ENCODE measurements around the gene TEX2. TPM values are rescaled to one million over a fixed set of nuclear protein-coding genes. Genes with fewer than 3 reads are reported as not detected.

Gene TEX2
- total RNA-seq, 4 donors from 2014 or later: 12.3 to 137 (median 30.3) TPM

- Histone ChIP-seq H3K9me3 (no peaks in the 10 kb centered on the region), H3K36me3 (no peaks in the 10 kb centered on the region), H3K27me3 (no peaks in the 10 kb centered on the region), H3K4me3 (no peak overlapping the region), H3K27ac (no peak overlapping the region), H3K4me1 (peaks cover 0 to 22% (median 11%) of the 10 kb centered on the region in 4 donors)
- intact Hi-C loops (cut with DNase I; ENCODE audit: low total_unique reads): no loop called here
- no peak for TF ChIP-seq POLR2AphosphoS5 (IDR thresholded peaks at IDR 0.05)
- no peak for TF ChIP-seq POLR2A (IDR thresholded peaks at IDR 0.05)
- no peak for TF ChIP-seq CTCF (IDR thresholded peaks at IDR 0.05)
- no peak for TF ChIP-seq EP300 (IDR thresholded peaks at IDR 0.05; ENCODE audit: low read depth)
- no peak for DNase-seq
- in situ Hi-C loops (cut with MboI; ENCODE audit: low pct_ligation_motif_present in 1 of 4, low pct_unique_long_range_greater_than_20kb in 1 of 4, low sequenced_read_pairs in 3 of 4): no loop called here
- WGBS, 2 donors (ENCODE audit: low coverage in 1 of 2): 65 to 72% methylated on average over 2 of the region's 2 CpGs
Observed at GRCh38 chr17:64205804-64206203, 57.3 kb downstream of the TEX2 start.

GRCh38 chr17:64203630-64204029, 59.4 kb downstream of the TEX2 start:
- no peak overlapping the region for H3K4me3 ChIP-seq
- peaks cover 0 to 23% (median 18%) of the 10 kb centered on the region in 4 donors for H3K4me1 ChIP-seq
- TF ChIP-seq POLR2AphosphoS5 (IDR thresholded peaks at IDR 0.05) (no peak), EP300 (IDR thresholded peaks at IDR 0.05; ENCODE audit: low read depth) (no peak), CTCF (IDR thresholded peaks at IDR 0.05) (no peak), POLR2A (IDR thresholded peaks at IDR 0.05) (no peak)
- in situ Hi-C loops (cut with MboI; ENCODE audit: low pct_ligation_motif_present in 1 of 4, low pct_unique_long_range_greater_than_20kb in 1 of 4, low sequenced_read_pairs in 3 of 4): no loop called here
- H3K9me3 ChIP-seq: no peaks in the 10 kb centered on the region
- H3K27ac ChIP-seq: no peak overlapping the region
- WGBS, 2 donors (ENCODE audit: low coverage in 1 of 2): 73 to 80% methylated on average over 4 of the region's 4 CpGs
- DNase-seq: no peak
- intact Hi-C loops (cut with DNase I; ENCODE audit: low total_unique reads): no loop called here
- H3K36me3 ChIP-seq: no peaks in the 10 kb centered on the region
- H3K27me3 ChIP-seq: no peaks in the 10 kb centered on the region

GRCh38 chr17:64202683-64203344, 60.2 kb downstream of the TEX2 start:
- WGBS, 2 donors (ENCODE audit: low coverage in 1 of 2): 44 to 54% methylated on average over 1 to 5 of the region's 5 CpGs
- intact Hi-C loops (cut with DNase I; ENCODE audit: low total_unique reads) (no loop called here), in situ Hi-C loops (cut with MboI; ENCODE audit: low pct_ligation_motif_present in 1 of 4, low pct_unique_long_range_greater_than_20kb in 1 of 4, low sequenced_read_pairs in 3 of 4) (no loop called here)
- H3K9me3 ChIP-seq: no peaks in the 10 kb centered on the region
- H3K27ac ChIP-seq: no peak overlapping the region
- DNase-seq: no peak
- H3K36me3 ChIP-seq: no peaks in the 10 kb centered on the region
- H3K4me1 ChIP-seq: peaks cover 0 to 23% (median 18%) of the 10 kb centered on the region in 4 donors
- no peaks in the 10 kb centered on the region for H3K27me3 ChIP-seq
- no peak overlapping the region for H3K4me3 ChIP-seq
- TF ChIP-seq POLR2AphosphoS5 (IDR thresholded peaks at IDR 0.05) (no peak), POLR2A (IDR thresholded peaks at IDR 0.05) (no peak), EP300 (IDR thresholded peaks at IDR 0.05; ENCODE audit: low read depth) (no peak), CTCF (IDR thresholded peaks at IDR 0.05) (no peak)

GRCh38 chr17:64200080-64201032, 62.7 kb downstream of the TEX2 start:
- H3K9me3 ChIP-seq: no peaks in the 10 kb centered on the region
- 31 to 57% methylated on average over 1 to 3 of the region's 3 CpGs for WGBS, 2 donors (ENCODE audit: low coverage in 1 of 2)
- peak overlapping the region in 2 of 4 donors; percentile 30 to 36 for H3K27ac ChIP-seq
- H3K4me1 ChIP-seq: peaks cover 0 to 23% (median 18%) of the 10 kb centered on the region in 4 donors
- no peaks in the 10 kb centered on the region for H3K36me3 ChIP-seq
- intact Hi-C loops (cut with DNase I; ENCODE audit: low total_unique reads) (no loop called here), in situ Hi-C loops (cut with MboI; ENCODE audit: low pct_ligation_motif_present in 1 of 4, low pct_unique_long_range_greater_than_20kb in 1 of 4, low sequenced_read_pairs in 3 of 4) (no loop called here)
- no peak for TF ChIP-seq EP300 (IDR thresholded peaks at IDR 0.05; ENCODE audit: low read depth)
- no peak for TF ChIP-seq POLR2AphosphoS5 (IDR thresholded peaks at IDR 0.05)
- TF ChIP-seq POLR2A (IDR thresholded peaks at IDR 0.05): no peak
- TF ChIP-seq CTCF (IDR thresholded peaks at IDR 0.05): no peak
- no peak for DNase-seq
- H3K4me3 ChIP-seq: no peak overlapping the region
- H3K27me3 ChIP-seq: no peaks in the 10 kb centered on the region

All from transverse colon (tissue), 4 donors.